Fibroblast of mammary gland (primary cell): ENCODE results near the gene SERPINA3.

Experiments used
- DNase-seq: peaks from one replicate; pipeline ENCODE4 v3.0.0-alpha.2; 2010; ENCODE audit warnings: low read depth
- H3K4me3 ChIP-seq: 2 replicates; pipeline ENCODE4 v1.5.1; 2011; ENCODE audit warnings: low read depth, mild to moderate bottlenecking, low read length, moderate library complexity; ENCODE audit not compliant: control insufficient read depth
- TF ChIP-seq, protein P1 (sequence below): conservative IDR thresholded peaks from 2 replicates; pipeline ENCODE4 v1.5.1; 2011; ENCODE audit warnings: low read depth, low read length, inconsistent platforms; ENCODE audit not compliant: control insufficient read depth, insufficient read depth

The SERPINA3 gene

GRCh38 chr14:94593749-94594431 lies 18.3 kb upstream of the SERPINA3 start:
- no peak for DNase-seq
- H3K4me3 ChIP-seq = no peak overlapping the region
- TF ChIP-seq, protein P1, sequence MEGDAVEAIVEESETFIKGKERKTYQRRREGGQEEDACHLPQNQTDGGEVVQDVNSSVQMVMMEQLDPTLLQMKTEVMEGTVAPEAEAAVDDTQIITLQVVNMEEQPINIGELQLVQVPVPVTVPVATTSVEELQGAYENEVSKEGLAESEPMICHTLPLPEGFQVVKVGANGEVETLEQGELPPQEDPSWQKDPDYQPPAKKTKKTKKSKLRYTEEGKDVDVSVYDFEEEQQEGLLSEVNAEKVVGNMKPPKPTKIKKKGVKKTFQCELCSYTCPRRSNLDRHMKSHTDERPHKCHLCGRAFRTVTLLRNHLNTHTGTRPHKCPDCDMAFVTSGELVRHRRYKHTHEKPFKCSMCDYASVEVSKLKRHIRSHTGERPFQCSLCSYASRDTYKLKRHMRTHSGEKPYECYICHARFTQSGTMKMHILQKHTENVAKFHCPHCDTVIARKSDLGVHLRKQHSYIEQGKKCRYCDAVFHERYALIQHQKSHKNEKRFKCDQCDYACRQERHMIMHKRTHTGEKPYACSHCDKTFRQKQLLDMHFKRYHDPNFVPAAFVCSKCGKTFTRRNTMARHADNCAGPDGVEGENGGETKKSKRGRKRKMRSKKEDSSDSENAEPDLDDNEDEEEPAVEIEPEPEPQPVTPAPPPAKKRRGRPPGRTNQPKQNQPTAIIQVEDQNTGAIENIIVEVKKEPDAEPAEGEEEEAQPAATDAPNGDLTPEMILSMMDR = no peak

DNA sequence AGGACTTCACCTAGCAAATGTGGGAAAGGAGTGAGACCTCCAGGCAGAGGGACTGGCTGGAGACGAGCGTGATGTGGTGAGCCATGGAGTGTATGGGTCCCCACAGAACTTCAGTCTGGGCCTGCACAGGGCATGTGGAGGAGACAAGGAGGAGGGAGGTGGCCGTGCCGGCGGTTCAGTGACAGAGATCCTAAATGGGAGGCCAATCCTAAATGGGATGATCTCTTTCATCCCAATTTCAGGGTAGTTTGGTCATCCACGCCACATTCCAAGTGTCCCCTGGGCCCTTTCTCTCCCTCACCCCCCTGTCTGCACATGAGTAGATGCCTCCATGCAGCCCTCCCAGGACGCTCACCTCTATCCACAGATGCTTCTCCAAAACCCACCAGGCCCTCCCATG lies 17.8 kb upstream of the SERPINA3 start:
- no peak for DNase-seq
- H3K4me3 ChIP-seq = no peak overlapping the region
- TF ChIP-seq, protein P1 = no peak

DNA sequence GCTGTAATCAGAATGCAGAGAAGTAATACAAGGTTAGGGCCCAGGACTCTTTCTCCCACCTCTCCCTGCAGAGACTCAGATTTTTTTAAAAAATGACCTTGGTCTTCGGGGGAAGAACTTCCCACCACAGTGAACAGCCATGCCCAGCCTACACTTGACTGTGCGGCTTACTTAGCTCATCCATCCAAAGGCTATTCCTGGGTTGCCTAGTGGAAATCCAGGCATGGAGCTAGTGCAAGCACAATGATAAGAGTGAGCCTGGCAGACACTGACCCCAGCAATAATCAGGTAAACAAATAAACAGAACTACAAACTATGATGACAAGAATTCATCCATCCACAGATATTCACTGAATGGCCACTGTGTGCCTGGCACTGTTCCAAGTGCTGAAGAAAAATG lies 16.3 kb upstream of the SERPINA3 start:
- TF ChIP-seq, protein P1 = no peak
- no peak for DNase-seq
- H3K4me3 ChIP-seq = no peak overlapping the region

- no peak overlapping the region for H3K4me3 ChIP-seq
- DNase-seq = no peak
- TF ChIP-seq, protein P1 = no peak
Observed at GRCh38 chr14:94596361-94596760, 15.8 kb upstream of the SERPINA3 start.

GRCh38 chr14:94597788-94598187 lies 14.4 kb upstream of the SERPINA3 start:
- no peak overlapping the region for H3K4me3 ChIP-seq
- no peak for DNase-seq
- TF ChIP-seq, protein P1 = no peak

DNA sequence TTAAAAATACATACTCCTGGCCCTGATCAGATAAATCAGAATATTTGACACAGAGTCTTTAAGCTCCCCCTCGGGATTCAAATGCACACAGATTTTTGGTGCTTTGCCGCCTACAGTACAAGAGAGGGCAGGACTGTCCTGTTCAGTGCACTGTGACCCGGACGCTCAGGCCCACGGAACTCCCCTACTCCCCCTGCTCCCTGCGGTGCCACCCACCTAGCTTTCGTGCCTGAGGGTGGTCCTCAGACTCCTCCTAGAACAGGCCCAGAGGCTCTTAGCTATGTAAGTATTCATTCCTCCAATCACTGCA lies 13.7 kb upstream of the SERPINA3 start:
- TF ChIP-seq, protein P1 = no peak
- DNase-seq = no peak

More for the DNA sequence above, 13.7 kb upstream of the SERPINA3 start:
- H3K4me3 ChIP-seq = no peak overlapping the region
